IPS-20b (cell line): ENCODE measurements around the gene VASN.
A peak's percentile ranks its signal among the peaks of the same experiment; 100 is the strongest.

Source experiments
- H3K27ac ChIP-seq: one replicate; pipeline ENCODE4 v1.5.1; 2013; ENCODE audit warnings: low read length
- H3K27me3 ChIP-seq: 2 replicates; pipeline ENCODE4 v1.6.1; 2013; ENCODE audit warnings: mild to moderate bottlenecking, low read length, inconsistent platforms; ENCODE audit not compliant: insufficient read depth
- H3K36me3 ChIP-seq: 2 replicates; pipeline ENCODE4 v1.6.1; 2013; ENCODE audit warnings: low read depth, mild to moderate bottlenecking, inconsistent platforms, low read length, moderate library complexity; ENCODE audit not compliant: insufficient read depth
- H3K4me1 ChIP-seq: 2 replicates; pipeline ENCODE4 v1.6.1; 2013; ENCODE audit warnings: mild to moderate bottlenecking, control low read depth, inconsistent platforms, low read length, moderate library complexity; ENCODE audit not compliant: insufficient read depth
- H3K4me3 ChIP-seq: 2 replicates; pipeline ENCODE4 v1.5.1; 2013; ENCODE audit warnings: mild to moderate bottlenecking, low read length, inconsistent platforms
- H3K9ac ChIP-seq: 2 replicates; pipeline ENCODE4 v1.6.1; 2013; ENCODE audit warnings: low read depth, mild to moderate bottlenecking, inconsistent platforms, low read length, moderate library complexity
- H3K9me3 ChIP-seq: 2 replicates; pipeline ENCODE4 v1.6.1; 2013; ENCODE audit warnings: mild to moderate bottlenecking, low read depth, low read length, inconsistent platforms; ENCODE audit not compliant: insufficient read depth

VASN gene

DNA sequence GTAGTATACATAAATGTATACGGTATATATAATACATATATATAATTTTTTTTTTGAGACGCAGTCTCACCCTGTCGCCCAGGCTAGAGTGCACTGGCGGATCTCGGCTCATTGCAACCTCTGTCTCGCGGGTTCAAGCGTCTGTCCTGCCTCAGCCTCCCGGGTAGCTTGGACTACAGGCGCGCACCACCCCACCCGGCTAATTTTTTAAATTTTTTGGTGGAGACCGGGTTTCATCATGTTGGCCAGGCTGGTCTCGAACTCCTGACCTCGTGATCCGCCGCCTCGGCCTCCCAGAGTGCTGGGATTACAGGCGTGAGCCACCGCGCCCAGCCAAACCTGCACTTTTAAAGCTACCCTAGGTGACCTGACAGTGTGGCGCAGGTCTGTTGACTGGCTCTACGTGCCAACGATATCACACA is 21.3 kb upstream of the VASN start:
- H3K36me3 ChIP-seq: peaks cover 22% of the 10 kb centered on the region
- no peak overlapping the region for H3K27ac ChIP-seq
- H3K27me3 ChIP-seq: peaks cover 4% of the 10 kb centered on the region; the same call in 1 of the 2 replicates

DNA sequence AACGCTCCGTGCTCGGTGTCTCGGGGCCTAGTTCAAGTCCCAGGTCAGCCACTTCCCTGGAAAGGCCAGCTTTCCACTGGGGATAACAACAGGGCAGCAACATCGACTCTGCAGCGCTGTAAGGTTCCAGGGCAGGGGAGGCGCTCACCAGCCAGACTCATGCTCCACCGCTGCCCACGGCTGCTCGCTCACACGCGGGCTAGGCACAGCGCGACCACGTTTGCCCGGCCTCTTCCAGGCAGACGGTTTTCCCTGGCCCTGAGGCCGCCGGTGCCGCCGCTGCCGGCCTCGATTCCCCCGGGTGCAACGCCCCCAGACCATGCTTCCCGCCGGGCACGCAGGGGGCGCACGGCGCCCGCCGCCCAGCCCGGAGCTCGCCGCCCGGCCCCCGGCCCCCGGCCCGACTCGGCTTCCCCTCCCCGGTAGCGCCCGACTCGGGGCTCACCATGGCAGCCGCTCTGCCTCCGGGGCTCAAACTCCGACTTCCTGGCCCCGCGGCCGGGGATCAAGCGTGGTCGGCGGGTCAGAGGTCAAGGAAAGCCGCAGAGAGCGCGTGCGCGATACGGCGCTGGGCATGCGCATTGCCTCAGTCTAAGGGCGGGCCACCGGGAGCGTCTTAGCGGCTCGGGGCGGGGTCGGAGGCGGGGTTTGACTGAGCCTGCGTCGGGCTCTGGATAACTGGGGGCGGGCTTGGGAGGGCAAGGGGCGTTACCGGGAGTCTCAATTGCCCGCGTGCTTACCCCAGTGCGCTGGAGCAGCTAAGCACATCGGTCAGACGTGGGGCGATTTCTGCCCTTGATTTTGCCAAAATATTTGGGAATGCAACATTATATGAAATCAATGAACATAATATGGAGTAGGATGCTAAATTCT is 20.6 kb upstream of the VASN start, which contains the start of gene PAM16:
PAM16 (minus strand) TSS at position 535 of the 873 bp plus-strand sequence; CDS start at position 448, 87 bp downstream.
- no peak within 1 kb of the TSS for H3K27ac ChIP-seq
- H3K27me3 ChIP-seq: peaks cover 4% of the 10 kb centered on the region; the same call in 1 of the 2 replicates
- peaks cover 3% of the 10 kb centered on the region; the same call in 1 of the 2 replicates for H3K4me1 ChIP-seq
- H3K4me3 ChIP-seq: peak within 1 kb of the TSS; percentile 85
- H3K9me3 ChIP-seq: no peaks in the 10 kb centered on the region
- peaks cover 16% of the 10 kb centered on the region for H3K36me3 ChIP-seq
- peak within 1 kb of the TSS; percentile 84 for H3K9ac ChIP-seq

More for the DNA sequence above, 21.3 kb upstream of the VASN start:
- Histone ChIP-seq H3K9me3 (no peaks in the 10 kb centered on the region; the same call in 1 of the 2 replicates), H3K4me1 (peaks cover 3% of the 10 kb centered on the region; the same call in 1 of the 2 replicates), H3K9ac (peak overlapping the region; percentile 84), H3K4me3 (peak overlapping the region; percentile 85)

DNA sequence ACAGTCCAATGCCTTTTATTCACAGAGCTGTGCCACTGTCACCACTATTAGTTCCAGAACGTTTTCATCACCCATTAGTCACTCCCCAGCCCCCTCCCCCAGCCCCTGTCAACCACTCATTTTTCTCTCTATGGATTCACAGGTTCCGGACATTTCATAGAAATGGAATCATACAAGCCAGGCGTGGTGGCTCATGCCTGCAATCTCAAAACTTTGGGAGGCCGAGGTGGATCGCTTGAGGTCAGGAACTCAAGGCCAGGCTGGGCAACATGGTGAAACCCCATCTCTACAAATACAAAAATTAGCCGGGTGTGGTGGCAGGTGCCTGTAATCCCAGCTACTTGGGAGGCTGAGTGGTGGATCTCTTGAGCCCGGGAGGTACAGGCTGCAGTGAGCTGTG is 19.8 kb upstream of the VASN start:
- H3K27ac ChIP-seq: no peak overlapping the region
- H3K4me1 ChIP-seq: peaks cover 3% of the 10 kb centered on the region; the same call in 1 of the 2 replicates
- H3K4me3 ChIP-seq: no peak overlapping the region
- peaks cover 15% of the 10 kb centered on the region for H3K36me3 ChIP-seq
- H3K27me3 ChIP-seq: peaks cover 4% of the 10 kb centered on the region; the same call in 1 of the 2 replicates
- no peak overlapping the region for H3K9ac ChIP-seq
- H3K9me3 ChIP-seq: no peaks in the 10 kb centered on the region

DNA sequence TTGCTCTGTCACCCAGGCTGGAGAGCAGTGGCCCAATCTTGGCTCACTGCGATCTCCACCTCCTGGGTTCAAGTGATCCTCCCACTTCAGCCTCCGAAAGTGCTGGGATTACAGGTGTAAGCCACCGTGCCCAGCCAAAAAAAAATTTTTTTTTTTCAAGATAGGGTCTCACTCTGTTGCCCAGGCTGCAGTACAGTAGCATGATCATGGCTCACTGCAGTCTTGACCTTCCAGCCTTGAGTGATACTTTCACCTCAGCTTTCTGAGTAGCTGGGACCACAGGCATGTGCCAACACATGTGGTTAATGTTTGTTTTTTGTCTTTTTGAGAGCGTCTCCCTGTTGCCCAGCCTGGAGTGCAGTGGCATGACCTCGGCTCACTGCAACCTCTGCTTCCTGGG is 18.8 kb upstream of the VASN start:
- H3K27me3 ChIP-seq: peaks cover 4% of the 10 kb centered on the region; the same call in 1 of the 2 replicates
- peaks cover 3% of the 10 kb centered on the region; the same call in 1 of the 2 replicates for H3K4me1 ChIP-seq
- peaks cover 6% of the 10 kb centered on the region for H3K36me3 ChIP-seq
- no peak overlapping the region for H3K27ac ChIP-seq
- H3K4me3 ChIP-seq: no peak overlapping the region
- no peak overlapping the region for H3K9ac ChIP-seq
- no peaks in the 10 kb centered on the region for H3K9me3 ChIP-seq

DNA sequence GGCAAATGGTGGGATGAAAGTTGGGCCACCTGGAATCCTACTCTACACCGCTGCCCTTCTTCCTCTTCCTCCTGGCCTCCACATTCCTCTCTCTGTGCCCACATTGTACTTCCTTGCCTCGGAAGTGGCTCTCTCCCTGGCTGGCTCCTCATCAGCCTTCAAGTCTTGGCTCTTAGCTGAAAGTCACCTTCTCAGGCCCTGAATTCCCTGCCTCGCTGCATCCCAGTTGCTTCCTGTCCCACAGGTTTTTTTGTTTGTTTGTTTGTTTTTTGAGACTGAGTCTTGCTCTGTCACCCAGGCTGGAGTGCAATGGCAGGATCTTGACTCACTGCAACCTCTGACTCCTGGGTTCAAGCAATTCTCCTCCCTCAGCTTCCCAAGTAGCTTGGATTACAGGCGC is 18.0 kb upstream of the VASN start:
- H3K4me3 ChIP-seq: no peak overlapping the region
- no peak overlapping the region for H3K27ac ChIP-seq
- peaks cover 4% of the 10 kb centered on the region; the same call in 1 of the 2 replicates for H3K27me3 ChIP-seq
- H3K36me3 ChIP-seq: peaks cover 4% of the 10 kb centered on the region; the same call in 1 of the 2 replicates
- H3K9ac ChIP-seq: no peak overlapping the region
- no peaks in the 10 kb centered on the region for H3K9me3 ChIP-seq
- peaks cover 3% of the 10 kb centered on the region; the same call in 1 of the 2 replicates for H3K4me1 ChIP-seq

DNA sequence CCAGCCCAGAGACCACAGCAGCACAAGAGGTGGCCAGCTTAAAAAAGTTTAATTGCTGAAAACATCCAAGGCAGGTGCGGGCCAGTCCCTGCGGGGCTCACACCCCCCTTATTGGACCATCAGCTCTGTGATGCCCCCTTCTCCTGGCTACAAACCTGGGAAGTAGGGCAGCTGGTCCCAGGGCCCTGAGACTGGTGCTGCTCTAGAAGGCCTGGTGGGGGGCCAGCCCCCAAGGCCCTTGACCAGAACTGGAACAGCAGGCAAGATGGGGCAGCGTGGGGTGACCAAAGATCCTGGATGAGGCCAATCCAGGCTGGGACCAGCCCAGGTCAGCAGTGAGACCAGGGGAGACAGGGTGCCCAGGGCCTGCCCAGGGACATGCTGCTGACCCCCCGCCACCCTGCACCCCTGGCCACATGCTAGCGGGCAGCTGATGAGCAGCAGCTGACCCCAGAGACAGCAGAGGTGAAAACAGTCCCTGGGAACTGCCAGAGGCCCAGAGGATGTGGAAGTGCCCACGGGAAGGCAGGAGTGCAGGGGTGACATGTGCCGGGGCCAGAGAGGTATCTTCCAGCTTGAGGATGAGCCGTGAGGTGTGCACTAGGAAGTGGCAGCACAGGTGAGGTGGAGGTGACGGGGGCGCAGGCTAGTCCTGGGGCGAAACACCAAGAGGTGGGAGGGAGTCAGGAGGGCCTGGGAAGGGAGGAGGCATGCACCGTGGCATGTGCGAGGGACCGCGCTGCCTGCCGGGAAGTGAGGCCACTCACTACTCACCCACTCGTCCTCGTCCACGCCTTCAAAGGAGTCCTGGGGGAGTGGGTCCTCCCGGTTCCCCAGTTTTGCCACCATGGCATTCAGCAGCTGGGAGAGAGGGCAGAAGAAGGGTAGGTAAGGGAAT is 16.9 kb upstream of the VASN start:
- no peak overlapping the region for H3K9ac ChIP-seq
- no peak overlapping the region for H3K4me3 ChIP-seq
- peaks cover 4% of the 10 kb centered on the region; the same call in 1 of the 2 replicates for H3K27me3 ChIP-seq
- peaks cover 2% of the 10 kb centered on the region; the same call in 1 of the 2 replicates for H3K4me1 ChIP-seq
- H3K9me3 ChIP-seq: no peaks in the 10 kb centered on the region
- no peak overlapping the region for H3K27ac ChIP-seq
- H3K36me3 ChIP-seq: no peaks in the 10 kb centered on the region

DNA sequence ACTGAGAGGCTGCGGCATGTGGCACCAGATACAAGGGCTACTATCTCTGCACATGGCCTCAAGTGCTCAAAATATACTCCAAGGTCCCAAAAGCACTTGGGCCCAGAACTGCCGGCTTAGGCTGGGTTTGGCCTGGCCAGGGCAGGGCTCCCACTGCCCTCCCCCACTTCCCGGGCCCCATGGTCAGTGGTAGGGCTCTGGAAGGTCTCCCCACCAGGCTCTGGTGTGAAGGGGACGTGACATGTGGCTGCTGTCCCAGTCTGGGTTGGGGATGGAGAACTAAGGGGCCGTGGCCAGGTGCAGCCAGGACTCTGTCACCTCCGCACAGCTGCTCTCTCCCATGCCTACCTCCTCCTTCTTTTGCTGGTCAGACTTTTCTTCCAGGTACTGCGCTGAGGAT is 14.8 kb upstream of the VASN start:
- Histone ChIP-seq H3K4me1 (no peaks in the 10 kb centered on the region), H3K27ac (no peak overlapping the region), H3K4me3 (no peak overlapping the region), H3K27me3 (peaks cover 3% of the 10 kb centered on the region; the same call in 1 of the 2 replicates), H3K36me3 (no peaks in the 10 kb centered on the region), H3K9me3 (no peaks in the 10 kb centered on the region), H3K9ac (no peak overlapping the region)

DNA sequence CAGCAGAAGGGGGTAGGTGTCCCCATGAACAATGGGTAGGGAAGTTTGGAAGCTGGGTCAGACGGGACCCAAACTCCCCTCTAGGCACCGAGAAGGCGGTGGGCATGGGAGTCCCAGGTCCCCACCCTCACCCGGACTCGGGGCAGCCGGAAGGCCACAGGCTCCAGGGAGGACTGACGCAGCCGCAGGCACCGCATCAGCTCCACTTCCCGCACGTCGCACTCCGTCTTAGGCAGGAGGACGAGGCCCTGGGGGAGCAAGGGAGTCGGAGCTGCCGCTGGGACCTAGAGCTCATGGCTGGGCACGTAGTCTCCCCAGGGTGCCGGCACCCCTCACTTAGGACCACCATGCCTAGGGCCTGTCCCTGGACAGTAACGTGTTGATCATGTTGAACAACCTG is 13.4 kb upstream of the VASN start:
- H3K4me1 ChIP-seq: no peaks in the 10 kb centered on the region
- H3K9me3 ChIP-seq: no peaks in the 10 kb centered on the region
- no peak overlapping the region for H3K27ac ChIP-seq
- no peaks in the 10 kb centered on the region for H3K27me3 ChIP-seq
- H3K36me3 ChIP-seq: no peaks in the 10 kb centered on the region
- H3K4me3 ChIP-seq: no peak overlapping the region
- no peak overlapping the region for H3K9ac ChIP-seq

DNA sequence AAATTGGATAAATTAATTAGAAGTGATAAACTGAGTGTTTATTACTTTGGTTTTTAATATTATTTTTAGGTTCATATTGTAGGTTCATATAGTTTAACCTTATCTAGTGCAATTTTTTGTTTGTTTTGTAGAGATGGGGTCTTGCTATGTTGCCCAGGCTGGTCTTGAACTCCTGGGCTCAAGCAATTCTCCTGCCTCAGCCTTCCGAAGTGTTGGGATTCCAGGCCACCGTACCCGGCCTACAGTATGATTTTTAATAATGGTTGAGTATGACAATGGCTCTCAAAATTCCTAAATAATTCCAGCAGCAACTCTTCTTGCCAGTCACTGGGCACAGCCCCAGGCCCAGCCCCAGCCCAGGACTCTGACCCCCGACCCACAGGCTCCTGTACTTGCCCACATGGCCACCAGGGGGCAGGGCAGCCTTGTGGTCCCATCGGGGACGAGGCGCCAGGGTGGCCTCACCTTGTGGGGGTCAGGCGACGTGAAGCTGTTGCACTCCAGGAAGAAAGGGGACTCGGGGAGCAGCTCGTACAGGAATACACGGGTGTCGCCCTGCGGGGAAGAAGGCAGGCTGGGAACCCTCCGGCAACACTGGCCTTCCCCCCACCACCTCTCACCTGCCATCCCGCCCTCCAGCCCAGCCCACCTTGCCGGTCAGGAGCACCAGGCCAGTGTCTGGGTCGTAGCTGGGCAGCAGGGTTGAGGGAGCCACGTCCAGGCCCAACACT is 12.7 kb upstream of the VASN start:
- H3K9me3 ChIP-seq: no peaks in the 10 kb centered on the region
- H3K27ac ChIP-seq: no peak overlapping the region
- no peaks in the 10 kb centered on the region for H3K27me3 ChIP-seq
- H3K36me3 ChIP-seq: no peaks in the 10 kb centered on the region
- no peak overlapping the region for H3K9ac ChIP-seq
- H3K4me1 ChIP-seq: no peaks in the 10 kb centered on the region
- no peak overlapping the region for H3K4me3 ChIP-seq

DNA sequence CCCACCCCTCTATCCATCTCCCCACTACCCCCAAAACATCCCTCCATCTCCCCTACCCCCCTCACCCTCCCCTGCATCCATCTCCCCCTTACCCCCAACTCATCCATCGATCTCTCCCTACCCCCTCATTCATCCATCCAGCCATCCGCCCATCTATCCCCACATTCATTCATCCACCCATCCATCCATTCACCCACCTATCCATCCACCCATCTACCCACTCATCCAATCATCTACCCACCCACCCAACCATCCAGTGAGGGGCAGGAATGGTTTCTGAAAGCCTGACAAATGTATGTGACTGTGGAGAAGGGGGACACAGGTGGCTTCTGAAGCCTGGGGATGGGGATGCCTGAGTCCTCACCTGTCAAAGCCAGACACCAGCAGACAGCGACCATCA is 11.7 kb upstream of the VASN start:
- H3K9me3 ChIP-seq: no peaks in the 10 kb centered on the region
- no peak overlapping the region for H3K9ac ChIP-seq
- H3K27me3 ChIP-seq: no peaks in the 10 kb centered on the region
- no peaks in the 10 kb centered on the region for H3K4me1 ChIP-seq
- H3K4me3 ChIP-seq: no peak overlapping the region
- no peaks in the 10 kb centered on the region for H3K36me3 ChIP-seq
- H3K27ac ChIP-seq: no peak overlapping the region

DNA sequence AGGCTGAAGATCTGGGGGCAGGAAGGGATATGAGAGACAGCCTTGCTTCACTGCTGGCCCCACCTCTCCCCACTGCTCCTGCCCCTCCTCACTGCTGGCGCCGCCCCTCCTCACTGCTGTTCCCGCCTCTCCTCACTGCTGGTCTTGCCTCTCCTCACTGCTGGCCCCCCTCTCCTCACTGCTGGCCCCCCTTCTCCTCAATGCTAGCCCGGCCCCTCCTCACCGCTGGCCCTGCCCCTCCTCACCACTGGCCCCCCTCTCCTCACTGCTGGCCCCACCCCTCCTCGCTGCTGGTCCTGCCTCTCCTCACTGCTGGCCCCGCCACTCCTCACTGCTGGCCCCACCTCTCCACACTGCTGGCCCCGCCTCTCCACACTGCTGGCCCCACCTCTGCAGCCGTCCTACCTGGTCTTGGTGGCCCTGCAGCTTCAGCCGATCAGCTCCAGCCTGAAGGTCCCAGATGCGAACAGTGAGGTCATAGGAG is 11.1 kb upstream of the VASN start:
- H3K4me1 ChIP-seq: no peaks in the 10 kb centered on the region
- H3K9ac ChIP-seq: no peak overlapping the region
- H3K27ac ChIP-seq: no peak overlapping the region
- H3K9me3 ChIP-seq: no peaks in the 10 kb centered on the region
- no peak overlapping the region for H3K4me3 ChIP-seq
- H3K36me3 ChIP-seq: no peaks in the 10 kb centered on the region
- no peaks in the 10 kb centered on the region for H3K27me3 ChIP-seq
